Retinal pigment epithelial cell (primary cell): ENCODE measurements around the gene PLEKHA8.
A peak's percentile ranks its signal among the peaks of the same experiment; 100 is the strongest.

Experiments used
- DNase-seq: peaks from one replicate; pipeline ENCODE4 v3.0.0-alpha.2; 2010; ENCODE audit warnings: low read depth
- H3K4me3 ChIP-seq: 2 replicates; pipeline ENCODE4 v1.5.1; 2011; ENCODE audit warnings: mild to moderate bottlenecking, low read length, control low read depth, moderate library complexity
- TF ChIP-seq, protein P1 (sequence below): conservative IDR thresholded peaks from 2 replicates; pipeline ENCODE4 v1.5.1; 2011; ENCODE audit warnings: low read depth, low read length, control low read depth, inconsistent platforms

The PLEKHA8 gene

GRCh38 chr7:30133736-30134610 is 105.8 kb downstream of the PLEKHA8 start:
- H3K4me3 ChIP-seq, result peak overlapping the region; percentile 87
- DNase-seq, result no peak
- TF ChIP-seq, protein P1, sequence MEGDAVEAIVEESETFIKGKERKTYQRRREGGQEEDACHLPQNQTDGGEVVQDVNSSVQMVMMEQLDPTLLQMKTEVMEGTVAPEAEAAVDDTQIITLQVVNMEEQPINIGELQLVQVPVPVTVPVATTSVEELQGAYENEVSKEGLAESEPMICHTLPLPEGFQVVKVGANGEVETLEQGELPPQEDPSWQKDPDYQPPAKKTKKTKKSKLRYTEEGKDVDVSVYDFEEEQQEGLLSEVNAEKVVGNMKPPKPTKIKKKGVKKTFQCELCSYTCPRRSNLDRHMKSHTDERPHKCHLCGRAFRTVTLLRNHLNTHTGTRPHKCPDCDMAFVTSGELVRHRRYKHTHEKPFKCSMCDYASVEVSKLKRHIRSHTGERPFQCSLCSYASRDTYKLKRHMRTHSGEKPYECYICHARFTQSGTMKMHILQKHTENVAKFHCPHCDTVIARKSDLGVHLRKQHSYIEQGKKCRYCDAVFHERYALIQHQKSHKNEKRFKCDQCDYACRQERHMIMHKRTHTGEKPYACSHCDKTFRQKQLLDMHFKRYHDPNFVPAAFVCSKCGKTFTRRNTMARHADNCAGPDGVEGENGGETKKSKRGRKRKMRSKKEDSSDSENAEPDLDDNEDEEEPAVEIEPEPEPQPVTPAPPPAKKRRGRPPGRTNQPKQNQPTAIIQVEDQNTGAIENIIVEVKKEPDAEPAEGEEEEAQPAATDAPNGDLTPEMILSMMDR, result no peak

- no peak for DNase-seq
- TF ChIP-seq, protein P1, result no peak
- H3K4me3 ChIP-seq, result peak within 1 kb of the TSS; percentile 90
Measured at GRCh38 chr7:30134611-30135300, 106.5 kb downstream of the PLEKHA8 start, which contains the start of gene MTURN. Gene MTURN, plus strand, starts transcription at chr7:30134986. Its CDS starts 151 bp downstream, at chr7:30135137.

DNA sequence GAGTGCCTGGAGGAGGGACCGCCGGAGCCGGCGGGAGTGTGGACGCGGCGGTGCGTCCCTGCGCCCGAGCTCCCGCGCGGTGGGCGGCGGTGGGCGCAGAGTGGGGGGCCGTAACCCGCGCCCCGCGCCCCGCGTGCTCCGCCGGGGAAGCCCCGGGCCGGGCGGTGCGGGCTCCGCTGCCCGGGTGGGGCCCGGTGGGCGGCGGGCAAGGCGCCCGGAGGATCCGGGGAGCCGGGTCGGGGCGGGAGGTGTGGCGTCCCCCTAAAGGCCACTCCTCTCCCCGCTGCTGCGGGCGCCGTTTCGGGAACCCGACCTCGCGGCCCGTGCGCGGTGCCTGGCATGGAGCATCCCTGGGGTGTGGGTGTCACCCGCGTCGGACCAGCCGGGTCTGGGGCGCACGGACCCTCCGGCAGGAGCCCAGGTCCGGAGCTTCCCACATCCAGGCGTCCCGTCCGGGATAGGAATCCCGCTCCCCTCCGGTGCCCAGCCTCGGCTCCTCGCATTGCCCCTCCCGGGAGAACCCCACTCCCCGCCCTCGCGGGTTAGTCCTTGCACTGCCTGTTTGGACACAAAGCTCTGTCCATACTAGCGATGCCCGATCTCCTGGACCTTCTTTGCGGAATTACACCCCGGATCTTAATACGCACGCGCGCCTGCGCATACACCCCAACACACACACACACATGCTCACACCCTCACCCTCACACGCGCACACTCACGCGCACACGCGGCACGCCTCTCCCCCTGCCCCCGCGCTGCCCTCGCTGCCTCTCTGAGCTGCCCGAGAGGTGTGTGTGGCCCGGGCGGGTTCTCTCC is 107.3 kb downstream of the PLEKHA8 start:
- no peak for DNase-seq
- TF ChIP-seq, protein P1, result no peak
- peak overlapping the region; percentile 90 for H3K4me3 ChIP-seq

- TF ChIP-seq, protein P1, result no peak
- H3K4me3 ChIP-seq, result peak overlapping the region; percentile 90
- no peak for DNase-seq
Measured at GRCh38 chr7:30136117-30136731, 108.0 kb downstream of the PLEKHA8 start.

DNA sequence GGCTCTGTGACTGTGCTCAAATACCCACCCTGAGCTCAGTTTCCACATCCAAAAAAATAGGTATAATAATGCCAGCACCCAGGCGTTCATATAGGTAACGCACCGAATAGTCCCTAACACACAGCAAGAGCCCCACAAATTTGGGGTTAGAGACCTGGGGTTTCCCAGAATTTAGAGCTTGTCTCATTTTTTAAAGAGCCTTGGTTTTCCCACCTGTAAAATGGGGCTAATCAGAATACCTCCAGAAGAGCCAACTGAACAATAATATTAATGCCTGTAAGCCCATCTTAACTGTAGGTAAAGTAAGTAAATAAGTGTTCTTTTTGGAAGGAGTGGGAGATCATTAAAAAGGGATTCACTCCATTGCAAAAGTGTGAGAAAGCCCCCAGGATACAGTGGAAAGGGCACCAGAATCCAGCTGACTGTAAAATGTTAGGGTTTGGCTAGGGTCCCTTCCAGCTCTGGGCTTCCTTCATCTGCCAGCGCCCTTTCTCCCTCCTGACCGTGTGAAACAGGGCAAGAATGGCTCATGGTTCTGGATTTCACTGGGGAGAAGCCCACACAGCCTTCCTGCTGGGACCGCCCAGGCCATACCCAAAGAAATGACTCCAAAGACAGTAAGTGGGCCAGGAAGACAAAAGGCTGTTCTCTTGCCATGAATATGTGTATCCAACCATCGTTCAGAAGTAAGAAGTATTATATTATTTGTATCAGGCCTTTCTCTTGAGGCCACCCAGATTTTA is 108.7 kb downstream of the PLEKHA8 start:
- no peak for DNase-seq
- H3K4me3 ChIP-seq, result peak overlapping the region; percentile 90
- TF ChIP-seq, protein P1, result no peak

GRCh38 chr7:30139836-30140384 is 111.7 kb downstream of the PLEKHA8 start:
- DNase-seq, result no peak

More at GRCh38 chr7:30139836-30140384, 111.7 kb downstream of the PLEKHA8 start:
- H3K4me3 ChIP-seq, result no peak overlapping the region
- TF ChIP-seq, protein P1, result no peak
